ENCODE measurements around the gene SLC22A4.

Gene SLC22A4

GRCh38 chr5:132378580-132378979 lies 84.4 kb downstream of the SLC22A4 start:
- no peak for DNase-seq

- no peak for DNase-seq
Observed at GRCh38 chr5:132380047-132380446, 85.9 kb downstream of the SLC22A4 start.

- DNase-seq: no peak
Observed at GRCh38 chr5:132380741-132381140, 86.5 kb downstream of the SLC22A4 start.

GRCh38 chr5:132381614-132382013 lies 87.4 kb downstream of the SLC22A4 start:
- DNase-seq: no peak

GRCh38 chr5:132383261-132383660 lies 89.1 kb downstream of the SLC22A4 start:
- DNase-seq: no peak

GRCh38 chr5:132383984-132384383 lies 89.8 kb downstream of the SLC22A4 start:
- DNase-seq: no peak

- DNase-seq: no peak
Observed at GRCh38 chr5:132384506-132385050, 90.4 kb downstream of the SLC22A4 start.

- no peak for DNase-seq
Observed at GRCh38 chr5:132385326-132386105, 91.3 kb downstream of the SLC22A4 start.

- no peak for DNase-seq
Observed at GRCh38 chr5:132386644-132387286, 92.6 kb downstream of the SLC22A4 start.

GRCh38 chr5:132387640-132388117 lies 93.5 kb downstream of the SLC22A4 start:
- no peak for DNase-seq

- DNase-seq: no peak
Observed at GRCh38 chr5:132388244-132389050, 94.3 kb downstream of the SLC22A4 start.

- no peak for DNase-seq
Observed at GRCh38 chr5:132389051-132389331, 94.8 kb downstream of the SLC22A4 start.

GRCh38 chr5:132389585-132390286 lies 95.5 kb downstream of the SLC22A4 start:
- DNase-seq: no peak

GRCh38 chr5:132391247-132391646 lies 97.1 kb downstream of the SLC22A4 start:
- no peak for DNase-seq

- no peak for DNase-seq
Observed at GRCh38 chr5:132391870-132392269, 97.7 kb downstream of the SLC22A4 start.

GRCh38 chr5:132392411-132392810 lies 98.2 kb downstream of the SLC22A4 start:
- no peak for DNase-seq

- DNase-seq: no peak
Observed at GRCh38 chr5:132392978-132393825, 99.0 kb downstream of the SLC22A4 start.

Data from GF-D8 (cell line).